Measurements from ENCODE around the gene TOX2. TPM values are rescaled to one million over a fixed set of nuclear protein-coding genes. Genes with fewer than 3 reads are reported as not detected.

TOX2 gene
- total and polyA plus RNA-seq, 2 of the 8 experiments (the other 6 are each of a cell fraction or from before 2014, with no cell fraction given): 1.8 to 3.4 TPM

DNA sequence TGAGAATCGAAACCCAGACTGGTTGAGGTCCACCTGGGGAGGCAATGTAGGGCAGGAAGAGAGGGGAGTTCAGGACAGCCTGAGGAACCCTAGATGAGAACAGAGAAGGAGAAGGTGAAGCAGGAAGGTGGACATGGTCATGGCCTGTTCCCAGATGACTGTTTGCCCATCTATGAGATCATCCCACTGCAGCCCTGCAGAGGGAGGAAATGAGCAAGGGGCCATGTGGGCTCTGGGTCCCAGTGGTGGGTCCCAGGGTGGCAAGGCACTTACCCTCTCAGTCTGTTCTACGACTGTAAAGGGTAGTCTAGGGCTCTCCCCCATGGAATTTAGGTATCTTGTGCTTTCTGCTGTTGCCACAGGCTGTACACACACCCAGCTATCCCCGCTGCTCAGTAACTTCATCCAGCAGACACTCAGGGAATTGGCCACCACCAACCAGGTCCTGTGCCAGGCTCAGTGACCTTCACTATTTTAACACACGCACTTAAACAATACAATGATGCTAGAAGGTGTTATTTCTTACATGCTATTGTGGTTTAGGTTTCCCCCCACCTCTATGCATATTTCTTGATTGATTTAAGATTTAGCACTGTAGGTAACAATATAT, 89.8 kb downstream of the TOX2 start (continued):
- TF ChIP-seq CHD7 (IDR thresholded peaks at IDR 0.05; ENCODE audit: insufficient replicate concordance, low read length): no peak

Data from H1 (cell line).